ENCODE data around the gene USP13.

USP13 gene

GRCh38 chr3:179829401-179829800 lies 176.6 kb downstream of the USP13 start:
- intact Hi-C loops (cut with DNase I): no loop called here
- DNase-seq: no peak

DNA sequence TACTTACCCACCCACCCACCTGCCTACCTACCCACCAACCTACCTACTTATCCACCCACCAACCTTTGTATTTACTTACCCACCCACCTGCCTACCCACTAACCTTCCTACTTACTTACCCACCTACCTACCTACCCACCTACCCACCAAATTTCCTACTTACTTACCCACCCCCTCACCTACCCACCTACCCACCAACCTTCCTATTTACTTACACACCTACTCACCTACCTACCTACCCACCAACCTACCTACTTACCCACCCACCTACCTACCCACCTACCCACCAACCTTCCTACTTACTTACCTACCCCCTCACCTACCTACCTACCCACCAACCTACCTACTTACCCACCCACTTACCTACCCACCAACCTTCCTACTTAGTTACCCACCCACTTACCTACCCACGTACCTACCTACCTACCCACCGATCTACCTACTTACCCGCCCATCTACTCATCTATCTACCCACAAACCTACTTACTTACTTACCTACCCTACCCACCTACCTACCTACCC lies 179.6 kb downstream of the USP13 start:
- DNase-seq: no peak
- intact Hi-C loops (cut with DNase I): no loop called here

DNA sequence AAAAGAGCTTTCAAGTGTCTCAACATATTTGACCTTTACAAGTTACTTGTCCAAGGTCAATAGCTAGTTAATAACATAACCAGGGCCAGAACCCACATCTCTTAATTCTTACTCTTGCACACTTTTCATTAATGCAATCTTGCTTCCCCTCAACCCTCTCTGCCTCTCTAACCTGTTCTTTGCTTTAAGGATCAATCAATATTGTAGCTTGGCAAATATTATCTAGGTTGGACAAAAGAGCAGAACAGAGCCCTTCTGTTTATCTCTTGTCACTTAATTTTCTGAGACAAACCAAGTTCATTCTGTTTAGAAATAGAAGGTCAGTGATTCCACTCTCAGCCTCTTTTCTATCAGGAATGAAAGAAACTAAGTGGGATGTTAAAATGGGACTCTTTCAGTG lies 180.5 kb downstream of the USP13 start:
- no peak for DNase-seq
- intact Hi-C loops (cut with DNase I): no loop called here

DNA sequence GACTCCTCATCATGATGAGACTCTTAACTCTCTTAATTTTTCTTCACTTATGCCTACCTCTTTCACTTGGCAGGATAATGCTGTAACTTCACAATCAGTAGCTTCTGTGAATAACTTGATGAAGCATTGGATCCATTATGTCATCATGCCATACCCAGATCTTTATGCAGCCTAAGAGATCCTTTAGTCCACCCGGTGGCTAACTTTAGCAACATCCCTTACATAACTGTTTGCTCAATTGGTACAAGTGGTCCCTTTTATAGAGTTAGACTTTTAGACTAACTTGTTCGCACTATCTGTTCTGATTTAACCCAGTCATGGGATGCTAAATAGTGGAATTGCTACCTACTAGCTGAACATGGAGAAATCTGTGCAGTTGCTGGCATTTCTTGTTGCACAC lies 184.5 kb downstream of the USP13 start:
- no peak for DNase-seq
- intact Hi-C loops (cut with DNase I): no loop called here
